Mesenchymal stem cell (in vitro differentiated cells and primary cell): ENCODE results near the gene PRKCG.
A peak's percentile ranks its signal among the peaks of the same experiment; 100 is the strongest.

ENCODE experiments used
- DNase-seq: peaks from one replicate; pipeline ENCODE4 v3.0.0-alpha.2; 2013
- H2AFZ ChIP-seq: one replicate; pipeline ENCODE4 v1.6.1; 2013; ENCODE audit warnings: low read depth, mild to moderate bottlenecking, control low read depth, inconsistent platforms, low read length, moderate library complexity
- H2AK5ac ChIP-seq: 2 replicates; pipeline ENCODE4 v1.6.1; 2013; ENCODE audit warnings: low read length, moderate library complexity, mild to moderate bottlenecking, inconsistent platforms; ENCODE audit not compliant: severe bottlenecking
- H2BK120ac ChIP-seq: one replicate; pipeline ENCODE4 v1.6.1; 2013; ENCODE audit warnings: low read depth, mild to moderate bottlenecking, inconsistent platforms, low read length, moderate library complexity
- H2BK12ac ChIP-seq, 2 experiments: one replicate each; pipeline ENCODE4 v1.6.1; 2013; ENCODE audit warnings: inconsistent platforms in 2 of 2, low read length in 2 of 2, mild to moderate bottlenecking in 2 of 2, moderate library complexity in 2 of 2, control low read depth in 1 of 2
- H2BK15ac ChIP-seq: one replicate; pipeline ENCODE4 v1.6.1; 2013; ENCODE audit warnings: mild to moderate bottlenecking, low read depth, inconsistent platforms; ENCODE audit not compliant: poor library complexity, severe bottlenecking
- H2BK5ac ChIP-seq: 2 replicates; pipeline ENCODE4 v1.6.1; 2013; ENCODE audit warnings: low read depth, mild to moderate bottlenecking, low read length, control low read depth, inconsistent platforms; ENCODE audit not compliant: poor library complexity, severe bottlenecking
- H3K14ac ChIP-seq, 2 experiments: one replicate each; pipeline ENCODE4 v1.6.1; 2013; ENCODE audit warnings: inconsistent platforms in 2 of 2, low read length in 2 of 2, control low read depth in 1 of 2, mild to moderate bottlenecking in 1 of 2, moderate library complexity in 1 of 2
- H3K18ac ChIP-seq, 2 experiments: one replicate each; pipeline ENCODE4 v1.6.1; 2013; ENCODE audit warnings: inconsistent platforms in 2 of 2, low read length in 2 of 2, control low read depth in 1 of 2, low read depth in 1 of 2, mild to moderate bottlenecking in 1 of 2
- H3K23ac ChIP-seq, 2 experiments: one replicate each; pipeline ENCODE4 v1.6.1; 2013; ENCODE audit warnings: inconsistent platforms in 2 of 2, low read length in 2 of 2, mild to moderate bottlenecking in 2 of 2, moderate library complexity in 2 of 2, control low read depth in 1 of 2
- H3K27ac ChIP-seq: 2 replicates; pipeline ENCODE4 v1.5.1; 2013; ENCODE audit warnings: mild to moderate bottlenecking, moderate library complexity, low read length, control low read depth, inconsistent platforms; ENCODE audit not compliant: poor library complexity, severe bottlenecking
- H3K27me3 ChIP-seq, 2 experiments: 2 replicates each; pipeline versions ENCODE4 v1.6.1 to v1.7.0; 2013; ENCODE audit warnings: low read length in 2 of 2, mild to moderate bottlenecking in 2 of 2, moderate library complexity in 2 of 2, control low read depth in 1 of 2, inconsistent platforms in 1 of 2; ENCODE audit not compliant: control insufficient read depth in 1 of 2, insufficient read depth in 1 of 2
- H3K36me3 ChIP-seq, 2 experiments: 2 replicates each; pipeline versions ENCODE4 v1.6.1 to v1.7.0; 2013; ENCODE audit warnings: low read length in 2 of 2, control low read depth in 1 of 2, inconsistent platforms in 1 of 2, low read depth in 1 of 2, mild to moderate bottlenecking in 1 of 2; ENCODE audit not compliant: insufficient read depth in 2 of 2, control insufficient read depth in 1 of 2
- H3K4ac ChIP-seq, 2 experiments: one replicate each; pipeline ENCODE4 v1.6.1; 2013; ENCODE audit warnings: inconsistent platforms in 2 of 2, low read length in 2 of 2, mild to moderate bottlenecking in 2 of 2, moderate library complexity in 2 of 2, control low read depth in 1 of 2, low read depth in 1 of 2
- H3K4me1 ChIP-seq: 2 replicates; pipeline ENCODE4 v1.6.1; 2013; ENCODE audit warnings: low read depth, low read length, control low read depth; ENCODE audit not compliant: control insufficient read depth, insufficient read depth
- H3K4me2 ChIP-seq: 2 replicates; pipeline ENCODE4 v1.6.1; 2013; ENCODE audit warnings: low read length, mild to moderate bottlenecking, inconsistent platforms; ENCODE audit not compliant: poor library complexity, severe bottlenecking
- H3K4me3 ChIP-seq, 2 experiments: 2 replicates each; pipeline versions ENCODE4 v1.5.1 to v1.7.0; 2013; ENCODE audit warnings: low read length in 2 of 2, mild to moderate bottlenecking in 2 of 2, control low read depth in 1 of 2, low read depth in 1 of 2; ENCODE audit not compliant: insufficient read depth in 1 of 2
- H3K79me1 ChIP-seq: replicated peaks from 2 replicates; pipeline ENCODE4 v1.6.1; 2013; ENCODE audit warnings: mild to moderate bottlenecking, control low read depth, low read length, inconsistent platforms; ENCODE audit not compliant: poor library complexity, severe bottlenecking
- H3K9ac ChIP-seq: 2 replicates; pipeline ENCODE4 v1.7.0; 2013; ENCODE audit warnings: mild to moderate bottlenecking, low read length, moderate library complexity
- H3K9me3 ChIP-seq: 2 replicates; pipeline ENCODE4 v1.7.0; 2013; ENCODE audit warnings: mild to moderate bottlenecking, low read length; ENCODE audit not compliant: control insufficient read depth
- H4K8ac ChIP-seq: one replicate; pipeline ENCODE4 v1.6.1; 2013; ENCODE audit warnings: inconsistent platforms, mild to moderate bottlenecking, low read length, moderate library complexity
- H4K91ac ChIP-seq: one replicate; pipeline ENCODE4 v1.6.1; 2013; ENCODE audit warnings: mild to moderate bottlenecking, low read length, inconsistent platforms
- WGBS: methylation state at CpG from one replicate; pipeline ENCODE4 v1.1.7; 2013; ENCODE audit warnings: mixed read lengths; 5-methylcytosine and 5-hydroxymethylcytosine counted together

PRKCG gene

GRCh38 chr19:53894707-53895106 lies 12.7 kb downstream of the PRKCG start:
- DNase-seq, result no peak
- Histone ChIP-seq H3K4me1 (peaks cover 6% of the 10 kb centered on the region), H3K4me2 (no peak overlapping the region), H3K27ac (no peak overlapping the region), H3K27me3 (peaks cover 22 to 49% of the 10 kb centered on the region in 2 experiments), H3K4me3 (no peak overlapping the region), H2BK15ac (no peak overlapping the region), H2BK12ac (no peak overlapping the region), H3K18ac (no peak overlapping the region), H2AK5ac (no peak overlapping the region), H3K23ac (no peak overlapping the region), H3K9me3 (no peaks in the 10 kb centered on the region), H3K14ac (no peak overlapping the region), H2BK5ac (no peak overlapping the region), H3K4ac (no peak overlapping the region), H3K9ac (no peak overlapping the region), H3K79me1 (no peaks in the 10 kb centered on the region), H4K91ac (no peak overlapping the region), H4K8ac (no peak overlapping the region), H2BK120ac (no peak overlapping the region), H2AFZ (no peak overlapping the region), H3K36me3 (no peaks in the 10 kb centered on the region)
- WGBS, result 87% methylated on average over 6 of the region's 9 CpGs

- peaks cover 5% of the 10 kb centered on the region for H3K4me1 ChIP-seq
- peaks cover 22 to 53% of the 10 kb centered on the region in 2 experiments for H3K27me3 ChIP-seq
- no peak overlapping the region for H3K23ac ChIP-seq
- no peak overlapping the region for H3K4me2 ChIP-seq
- no peak overlapping the region for H3K27ac ChIP-seq
- H3K4me3 ChIP-seq, result no peak overlapping the region
- H4K91ac ChIP-seq, result no peak overlapping the region
- H2AFZ ChIP-seq, result no peak overlapping the region
- H3K4ac ChIP-seq, result no peak overlapping the region
- H4K8ac ChIP-seq, result no peak overlapping the region
- no peak overlapping the region for H2BK12ac ChIP-seq
- H3K9ac ChIP-seq, result no peak overlapping the region
- H3K9me3 ChIP-seq, result no peaks in the 10 kb centered on the region
- H2BK5ac ChIP-seq, result no peak overlapping the region
- H2BK120ac ChIP-seq, result no peak overlapping the region
- H3K14ac ChIP-seq, result no peak overlapping the region
- WGBS, result 64% methylated on average over 4 of the region's 4 CpGs
- no peak overlapping the region for H2AK5ac ChIP-seq
- H3K36me3 ChIP-seq, result no peaks in the 10 kb centered on the region
- H3K79me1 ChIP-seq, result no peaks in the 10 kb centered on the region
- no peak overlapping the region for H2BK15ac ChIP-seq
- DNase-seq, result no peak
- no peak overlapping the region for H3K18ac ChIP-seq
These were observed 14.7 kb downstream of the PRKCG start for GRCh38 chr19:53896682-53897081.

GRCh38 chr19:53897459-53897858 lies 15.5 kb downstream of the PRKCG start:
- WGBS, result 44% methylated on average over 3 of the region's 4 CpGs
- no peak overlapping the region for H2BK15ac ChIP-seq
- H3K4me3 ChIP-seq, result no peak overlapping the region
- H3K27ac ChIP-seq, result no peak overlapping the region
- DNase-seq, result no peak
- no peaks in the 10 kb centered on the region for H3K36me3 ChIP-seq
- no peak overlapping the region for H3K14ac ChIP-seq
- no peak overlapping the region for H3K4ac ChIP-seq
- no peaks in the 10 kb centered on the region for H3K79me1 ChIP-seq
- no peak overlapping the region for H2AFZ ChIP-seq
- H2AK5ac ChIP-seq, result no peak overlapping the region
- peaks cover 5% of the 10 kb centered on the region for H3K4me1 ChIP-seq
- no peak overlapping the region for H2BK5ac ChIP-seq
- no peak overlapping the region for H2BK120ac ChIP-seq
- H3K9ac ChIP-seq, result no peak overlapping the region
- no peak overlapping the region for H4K8ac ChIP-seq
- H3K9me3 ChIP-seq, result no peaks in the 10 kb centered on the region
- H3K23ac ChIP-seq, result no peak overlapping the region
- H3K18ac ChIP-seq, result no peak overlapping the region
- H3K4me2 ChIP-seq, result no peak overlapping the region
- H3K27me3 ChIP-seq, result peaks cover 22 to 45% of the 10 kb centered on the region in 2 experiments
- no peak overlapping the region for H4K91ac ChIP-seq
- H2BK12ac ChIP-seq, result no peak overlapping the region

- peaks cover 22 to 38% of the 10 kb centered on the region in 2 experiments for H3K27me3 ChIP-seq
- no peak overlapping the region for H2BK120ac ChIP-seq
- H3K36me3 ChIP-seq, result no peaks in the 10 kb centered on the region
- no peak overlapping the region for H3K4me2 ChIP-seq
- no peak overlapping the region for H4K91ac ChIP-seq
- 10% methylated on average over 16 of the region's 16 CpGs for WGBS
- H3K23ac ChIP-seq, result peak overlapping the region in 1 of 2 experiments; percentile 83
- no peak overlapping the region for H2BK5ac ChIP-seq
- H3K27ac ChIP-seq, result no peak overlapping the region
- no peak overlapping the region for H2BK12ac ChIP-seq
- H2BK15ac ChIP-seq, result no peak overlapping the region
- no peaks in the 10 kb centered on the region for H3K9me3 ChIP-seq
- peak overlapping the region in 1 of 2 experiments; percentile 55 for H3K14ac ChIP-seq
- H4K8ac ChIP-seq, result no peak overlapping the region
- H2AFZ ChIP-seq, result no peak overlapping the region
- H2AK5ac ChIP-seq, result no peak overlapping the region
- no peak for DNase-seq
- no peak overlapping the region for H3K9ac ChIP-seq
- no peak overlapping the region for H3K18ac ChIP-seq
- no peak overlapping the region for H3K4ac ChIP-seq
- peaks cover 5% of the 10 kb centered on the region for H3K4me1 ChIP-seq
- H3K4me3 ChIP-seq, result no peak overlapping the region
- H3K79me1 ChIP-seq, result no peaks in the 10 kb centered on the region
These were observed 16.2 kb downstream of the PRKCG start for GRCh38 chr19:53898166-53898565.
